SK-N-SH (cell line): Measurements from ENCODE around the gene TGFBR3.

Experiments
- EP300 ChIP-seq, 2 experiments: IDR thresholded peaks; 2 replicates each; pipeline versions ENCODE4 v1.4.0 to v1.6.1; 2012; ENCODE audit warnings: borderline replicate concordance in 1 of 2, low read depth in 1 of 2, low read length in 1 of 2
- EZH2phosphoT487 ChIP-seq: fragments of 200-600 bp; sonication (generic); IDR thresholded peaks from 2 replicates; pipeline ENCODE4 v1.6.1; 2017; ENCODE audit warnings: low read depth, mixed run types, mild to moderate bottlenecking, antibody characterized with exemption, moderate library complexity, borderline replicate concordance
- POLR2AphosphoS5 ChIP-seq: IDR thresholded peaks from 2 replicates; pipeline ENCODE4 v1.6.1; 2012; ENCODE audit warnings: low read depth, low read length
- TF ChIP-seq, protein P1 (sequence below): fragments of 200-600 bp; sonication (generic); IDR thresholded peaks from 2 replicates; pipeline ENCODE4 v1.6.1; 2017; ENCODE audit warnings: antibody characterized with exemption, mild to moderate bottlenecking, moderate library complexity

- TF ChIP-seq EZH2phosphoT487 (no peak), POLR2AphosphoS5 (no peak), EP300 (IDR thresholded peaks at IDR 0.05; ENCODE audit: borderline replicate concordance in 1 of 2, low read depth in 1 of 2, low read length in 1 of 2) (no peak)
- TF ChIP-seq, protein P1, sequence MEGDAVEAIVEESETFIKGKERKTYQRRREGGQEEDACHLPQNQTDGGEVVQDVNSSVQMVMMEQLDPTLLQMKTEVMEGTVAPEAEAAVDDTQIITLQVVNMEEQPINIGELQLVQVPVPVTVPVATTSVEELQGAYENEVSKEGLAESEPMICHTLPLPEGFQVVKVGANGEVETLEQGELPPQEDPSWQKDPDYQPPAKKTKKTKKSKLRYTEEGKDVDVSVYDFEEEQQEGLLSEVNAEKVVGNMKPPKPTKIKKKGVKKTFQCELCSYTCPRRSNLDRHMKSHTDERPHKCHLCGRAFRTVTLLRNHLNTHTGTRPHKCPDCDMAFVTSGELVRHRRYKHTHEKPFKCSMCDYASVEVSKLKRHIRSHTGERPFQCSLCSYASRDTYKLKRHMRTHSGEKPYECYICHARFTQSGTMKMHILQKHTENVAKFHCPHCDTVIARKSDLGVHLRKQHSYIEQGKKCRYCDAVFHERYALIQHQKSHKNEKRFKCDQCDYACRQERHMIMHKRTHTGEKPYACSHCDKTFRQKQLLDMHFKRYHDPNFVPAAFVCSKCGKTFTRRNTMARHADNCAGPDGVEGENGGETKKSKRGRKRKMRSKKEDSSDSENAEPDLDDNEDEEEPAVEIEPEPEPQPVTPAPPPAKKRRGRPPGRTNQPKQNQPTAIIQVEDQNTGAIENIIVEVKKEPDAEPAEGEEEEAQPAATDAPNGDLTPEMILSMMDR: no peak
Measured at GRCh38 chr1:91676030-91676429, 209.9 kb downstream of the TGFBR3 start.
